MM.1S (cell line): ENCODE data around the gene RASL10A.

Experiments used
- EZH2 ChIP-seq: fragments of 300-600 bp; sonication (generic); optimal IDR thresholded peaks from 2 replicates; pipeline ENCODE3; 2017; ENCODE audit warnings: low read depth, mild to moderate bottlenecking, antibody characterized with exemption, low read length, mixed read lengths
- EZH2phosphoT487 ChIP-seq: fragments of 300-600 bp; sonication (generic); IDR thresholded peaks from 2 replicates; pipeline ENCODE4 v1.6.1; 2018; ENCODE audit warnings: antibody characterized with exemption, low read length
- TF ChIP-seq, protein P1 (sequence below): fragments of 300-600 bp; sonication (generic); IDR thresholded peaks from 2 replicates; pipeline ENCODE4 v1.5.1; 2016; ENCODE audit warnings: antibody characterized with exemption, low read length, mixed read lengths

DNA sequence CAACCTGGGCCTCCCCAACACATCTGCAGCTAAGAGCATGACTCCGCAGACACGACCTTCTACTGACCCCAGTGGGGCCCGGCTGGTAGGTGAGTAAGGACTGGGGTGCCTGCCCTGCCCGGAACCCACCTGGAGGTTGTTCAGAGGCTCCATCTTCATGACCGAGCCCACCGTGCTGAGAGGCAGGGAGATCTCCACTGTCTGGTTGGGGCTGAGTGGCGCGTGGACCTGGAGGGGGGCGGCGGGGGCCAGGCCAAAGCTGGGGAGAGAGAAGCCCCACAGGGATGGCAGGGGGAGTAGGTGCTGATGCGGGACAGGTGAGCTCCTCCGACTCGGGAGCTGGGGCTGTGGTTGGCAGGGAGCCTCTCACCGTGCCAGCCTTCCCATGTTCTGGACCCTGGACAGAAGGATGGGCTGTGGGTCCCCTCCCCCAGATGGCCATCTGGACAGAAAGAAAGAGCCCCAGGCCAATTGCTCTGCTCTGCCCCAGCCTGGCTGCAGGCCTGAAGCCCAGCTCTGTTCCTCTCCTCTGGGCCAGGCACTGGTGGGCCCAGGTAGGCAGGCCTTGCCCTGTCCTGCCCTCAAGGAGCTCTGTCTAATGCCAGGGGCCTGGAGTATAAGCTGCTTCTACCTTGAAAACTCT is 16.3 kb upstream of the RASL10A start:
- TF ChIP-seq, protein P1, sequence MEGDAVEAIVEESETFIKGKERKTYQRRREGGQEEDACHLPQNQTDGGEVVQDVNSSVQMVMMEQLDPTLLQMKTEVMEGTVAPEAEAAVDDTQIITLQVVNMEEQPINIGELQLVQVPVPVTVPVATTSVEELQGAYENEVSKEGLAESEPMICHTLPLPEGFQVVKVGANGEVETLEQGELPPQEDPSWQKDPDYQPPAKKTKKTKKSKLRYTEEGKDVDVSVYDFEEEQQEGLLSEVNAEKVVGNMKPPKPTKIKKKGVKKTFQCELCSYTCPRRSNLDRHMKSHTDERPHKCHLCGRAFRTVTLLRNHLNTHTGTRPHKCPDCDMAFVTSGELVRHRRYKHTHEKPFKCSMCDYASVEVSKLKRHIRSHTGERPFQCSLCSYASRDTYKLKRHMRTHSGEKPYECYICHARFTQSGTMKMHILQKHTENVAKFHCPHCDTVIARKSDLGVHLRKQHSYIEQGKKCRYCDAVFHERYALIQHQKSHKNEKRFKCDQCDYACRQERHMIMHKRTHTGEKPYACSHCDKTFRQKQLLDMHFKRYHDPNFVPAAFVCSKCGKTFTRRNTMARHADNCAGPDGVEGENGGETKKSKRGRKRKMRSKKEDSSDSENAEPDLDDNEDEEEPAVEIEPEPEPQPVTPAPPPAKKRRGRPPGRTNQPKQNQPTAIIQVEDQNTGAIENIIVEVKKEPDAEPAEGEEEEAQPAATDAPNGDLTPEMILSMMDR = no peak
- TF ChIP-seq EZH2 (no peak), EZH2phosphoT487 (no peak)
